Mesodermal cell (in vitro differentiated cells): ENCODE results near the gene OLFM2.

Source experiments
- H3K27ac ChIP-seq: 2 replicates; pipeline ENCODE4 v1.7.0; 2013; ENCODE audit warnings: mild to moderate bottlenecking, low read depth, low read length, moderate library complexity; ENCODE audit not compliant: severe bottlenecking
- H3K36me3 ChIP-seq: 2 replicates; pipeline ENCODE4 v1.7.1; 2013; ENCODE audit warnings: mild to moderate bottlenecking, low read length, moderate library complexity; ENCODE audit not compliant: control insufficient read depth, insufficient read depth
- H3K4me1 ChIP-seq: one replicate; pipeline ENCODE4 v1.7.1; 2013; ENCODE audit warnings: mild to moderate bottlenecking, low read length; ENCODE audit not compliant: insufficient read depth, control insufficient read depth, poor library complexity, severe bottlenecking
- H3K4me3 ChIP-seq: 2 replicates; pipeline ENCODE4 v1.7.0; 2013; ENCODE audit warnings: low read length, control low read depth, mild to moderate bottlenecking; ENCODE audit not compliant: insufficient read depth, poor library complexity, severe bottlenecking; ENCODE audit errors: extremely low read depth
- H3K9me3 ChIP-seq: 2 replicates; pipeline ENCODE4 v1.7.1; 2013; ENCODE audit warnings: mild to moderate bottlenecking, low read length, moderate library complexity; ENCODE audit not compliant: control insufficient read depth
- WGBS, 2 experiments: methylation state at CpG; one replicate each; pipeline ENCODE4 v1.1.5; 2013; ENCODE audit warnings: missing lambda C conversion rate in 2 of 2; ENCODE audit not compliant: insufficient coverage in 2 of 2; 5-methylcytosine and 5-hydroxymethylcytosine counted together

Gene OLFM2

DNA sequence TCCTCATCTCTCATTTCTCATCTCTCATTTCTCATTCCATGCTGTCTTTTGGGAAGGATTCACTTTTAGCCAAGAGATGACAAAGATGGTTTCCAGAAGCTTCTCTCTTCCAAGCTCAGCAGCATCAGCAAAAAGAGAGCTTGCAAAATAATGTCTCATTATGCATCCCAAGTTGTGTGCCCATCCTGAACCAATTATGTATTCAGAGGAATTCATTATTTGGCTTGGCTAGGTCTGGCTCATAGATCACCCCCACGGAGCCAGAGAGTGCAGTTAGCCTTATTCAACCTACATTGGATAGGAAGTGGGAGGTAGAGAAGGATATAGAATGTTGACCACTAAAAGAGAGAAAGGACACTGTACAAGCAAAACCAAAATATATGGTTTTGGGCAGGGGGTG, 5.4 kb upstream of the OLFM2 start:
- Histone ChIP-seq H3K36me3 (no peaks in the 10 kb centered on the region), H3K27ac (no peak overlapping the region), H3K9me3 (no peaks in the 10 kb centered on the region), H3K4me1 (peaks cover 8% of the 10 kb centered on the region), H3K4me3 (no peak overlapping the region)
- WGBS, 2 experiments: 60% methylated on average over 1 of the region's 1 CpG; no CpG with 5 or more reads in 1 of the 2 experiments

DNA sequence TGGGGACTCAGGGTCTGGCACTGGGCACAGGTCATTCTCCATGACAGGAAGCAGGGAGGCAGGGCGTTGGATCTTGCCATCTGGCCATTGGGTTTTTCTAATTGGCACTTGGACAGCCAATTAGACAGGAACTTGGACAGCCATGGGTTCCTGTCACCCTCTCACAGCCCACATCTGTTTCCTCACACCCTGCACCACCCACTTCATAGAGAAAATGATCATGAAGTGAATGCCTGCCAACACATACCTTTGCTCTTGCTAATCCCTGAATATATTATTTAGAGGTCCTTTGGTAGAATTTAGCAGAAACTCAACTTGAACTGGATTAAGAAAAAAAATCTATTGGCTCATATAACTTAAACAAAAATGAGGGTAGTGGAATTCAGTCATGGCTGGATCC, 4.9 kb upstream of the OLFM2 start:
- WGBS, 2 experiments: 50 to 86% methylated on average over 1 of the region's 1 CpG
- no peaks in the 10 kb centered on the region for H3K36me3 ChIP-seq
- no peak overlapping the region for H3K4me3 ChIP-seq
- H3K9me3 ChIP-seq: no peaks in the 10 kb centered on the region
- H3K4me1 ChIP-seq: peaks cover 8% of the 10 kb centered on the region
- H3K27ac ChIP-seq: no peak overlapping the region

DNA sequence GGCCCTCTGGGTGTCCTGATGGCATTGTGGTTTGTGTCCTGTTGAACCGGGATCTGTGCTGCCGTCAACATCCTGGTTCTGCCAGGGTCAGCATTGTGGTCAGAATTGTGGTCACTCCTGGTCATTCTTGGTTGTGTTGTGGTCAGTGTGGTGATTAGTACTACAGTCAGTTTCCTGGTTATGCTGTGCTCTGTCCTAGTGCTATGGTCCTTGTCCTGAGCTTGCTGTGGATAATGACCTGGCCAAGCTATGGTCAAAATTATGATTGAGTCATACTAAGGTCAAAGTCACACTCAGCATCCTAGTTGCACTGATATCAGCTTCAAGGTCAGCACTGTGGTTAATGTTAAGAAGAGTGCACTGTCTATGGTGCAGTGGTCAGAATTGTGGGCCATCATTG, 4.5 kb upstream of the OLFM2 start:
- no peaks in the 10 kb centered on the region for H3K9me3 ChIP-seq
- 81 to 85% methylated on average over 2 of the region's 2 CpGs for WGBS, 2 experiments

DNA sequence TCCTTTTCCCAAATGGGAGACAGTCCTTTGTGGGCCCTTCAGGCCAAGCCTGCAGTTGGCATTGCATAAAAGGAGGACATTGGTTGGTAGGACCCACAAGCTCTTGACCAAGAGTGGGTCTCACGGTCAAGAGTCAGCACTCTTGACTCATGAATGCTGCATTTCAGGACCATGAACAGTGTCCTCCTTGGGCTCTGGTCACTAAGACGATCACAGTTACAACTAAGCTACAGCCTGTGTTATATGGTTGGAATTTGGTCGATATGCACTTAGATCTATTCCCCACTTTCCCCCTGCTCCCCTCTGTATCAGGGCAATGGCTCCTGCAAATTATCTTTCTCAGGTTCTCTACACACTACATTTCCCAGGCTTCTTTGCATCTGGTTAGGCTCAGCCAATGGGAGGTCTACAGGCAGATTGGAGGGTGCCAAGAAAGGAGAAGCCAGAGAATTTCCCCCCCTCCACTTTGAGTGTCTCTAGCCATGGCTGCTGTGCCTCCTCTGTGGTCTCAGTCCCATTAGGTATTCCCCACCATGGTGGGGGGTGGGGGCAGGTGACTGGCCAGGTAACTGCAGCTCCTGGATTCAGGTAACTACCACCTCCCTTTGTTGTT, 3.1 kb upstream of the OLFM2 start:
- H3K9me3 ChIP-seq: no peaks in the 10 kb centered on the region
- no peak overlapping the region for H3K4me3 ChIP-seq
- H3K36me3 ChIP-seq: no peaks in the 10 kb centered on the region
- 50% methylated on average over 1 of the region's 3 CpGs; no CpG with 5 or more reads in 1 of the 2 experiments for WGBS, 2 experiments
- H3K27ac ChIP-seq: no peak overlapping the region
- no peaks in the 10 kb centered on the region for H3K4me1 ChIP-seq

More for the DNA sequence above, 4.5 kb upstream of the OLFM2 start:
- H3K4me1 ChIP-seq: peaks cover 8% of the 10 kb centered on the region
- H3K36me3 ChIP-seq: no peaks in the 10 kb centered on the region
- H3K4me3 ChIP-seq: no peak overlapping the region
- H3K27ac ChIP-seq: no peak overlapping the region

DNA sequence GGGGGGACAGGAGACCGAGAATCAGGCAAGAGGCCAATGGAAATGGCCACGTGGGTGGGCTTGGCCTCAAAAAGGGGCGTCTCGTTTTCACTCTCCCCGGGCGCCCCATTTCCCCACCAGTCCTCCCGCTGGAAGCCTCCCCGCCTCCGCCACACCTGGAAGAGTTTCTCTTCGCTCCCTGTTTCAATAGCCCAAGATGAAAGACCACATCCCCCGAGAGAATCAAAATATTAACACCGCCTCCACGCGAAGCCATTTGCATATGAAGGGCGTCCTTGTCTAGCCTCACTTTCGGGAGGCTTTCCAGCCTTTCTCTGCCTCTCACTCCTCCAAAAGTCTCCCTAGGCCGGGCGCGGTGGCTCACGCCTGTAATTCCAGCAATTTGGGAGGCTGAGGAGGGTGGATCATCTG, 691 bp upstream of the OLFM2 start:
- WGBS, 2 experiments: 13 to 24% methylated on average over 4 to 16 of the region's 20 CpGs
- Histone ChIP-seq H3K9me3 (no peaks in the 10 kb centered on the region), H3K4me1 (no peaks in the 10 kb centered on the region), H3K27ac (no peak overlapping the region), H3K36me3 (no peaks in the 10 kb centered on the region), H3K4me3 (no peak overlapping the region)

DNA sequence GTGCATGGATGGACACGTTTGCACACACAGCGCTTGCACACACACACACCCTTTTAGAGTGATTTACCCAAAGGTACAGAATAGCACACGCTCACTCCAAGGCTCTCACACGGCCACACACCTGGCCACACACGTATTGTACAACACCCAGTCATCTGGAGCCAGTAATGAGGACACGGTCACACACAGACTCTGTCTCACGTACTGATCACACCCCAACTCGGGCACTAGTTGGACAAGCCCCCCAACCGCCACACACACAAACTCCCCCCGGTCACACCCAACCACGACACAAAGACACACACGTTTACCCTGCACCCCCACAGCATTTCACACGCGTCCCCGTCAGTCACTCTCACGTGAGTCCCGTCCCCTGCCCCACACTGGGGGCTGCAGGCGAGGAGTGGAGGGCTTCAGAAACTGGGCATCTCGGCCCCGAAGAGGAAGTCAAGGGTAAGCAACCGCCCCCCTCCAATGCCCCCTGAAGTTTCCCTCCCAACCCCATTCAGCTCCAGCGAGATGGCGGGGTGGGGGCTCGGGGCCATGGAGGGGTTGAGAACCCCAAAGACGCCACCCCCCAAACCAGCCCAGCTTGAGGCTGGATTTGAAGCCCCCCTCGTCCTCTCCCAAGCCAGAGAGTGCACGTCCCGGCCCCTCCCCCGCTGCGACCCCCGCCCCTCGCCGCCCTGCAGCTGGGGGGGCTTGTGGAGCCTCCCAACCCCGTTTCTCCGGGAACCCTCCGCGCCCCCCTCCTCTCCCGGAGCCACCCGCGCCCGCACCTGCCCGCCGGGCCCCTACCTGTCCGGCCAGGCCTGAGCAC, 599 bp downstream of the OLFM2 start:
- Histone ChIP-seq H3K4me1 (no peaks in the 10 kb centered on the region), H3K4me3 (peak overlapping the region; percentile 52), H3K27ac (no peak overlapping the region), H3K9me3 (no peaks in the 10 kb centered on the region), H3K36me3 (no peaks in the 10 kb centered on the region)
- 3% methylated on average over 20 to 33 of the region's 44 CpGs for WGBS, 2 experiments

DNA sequence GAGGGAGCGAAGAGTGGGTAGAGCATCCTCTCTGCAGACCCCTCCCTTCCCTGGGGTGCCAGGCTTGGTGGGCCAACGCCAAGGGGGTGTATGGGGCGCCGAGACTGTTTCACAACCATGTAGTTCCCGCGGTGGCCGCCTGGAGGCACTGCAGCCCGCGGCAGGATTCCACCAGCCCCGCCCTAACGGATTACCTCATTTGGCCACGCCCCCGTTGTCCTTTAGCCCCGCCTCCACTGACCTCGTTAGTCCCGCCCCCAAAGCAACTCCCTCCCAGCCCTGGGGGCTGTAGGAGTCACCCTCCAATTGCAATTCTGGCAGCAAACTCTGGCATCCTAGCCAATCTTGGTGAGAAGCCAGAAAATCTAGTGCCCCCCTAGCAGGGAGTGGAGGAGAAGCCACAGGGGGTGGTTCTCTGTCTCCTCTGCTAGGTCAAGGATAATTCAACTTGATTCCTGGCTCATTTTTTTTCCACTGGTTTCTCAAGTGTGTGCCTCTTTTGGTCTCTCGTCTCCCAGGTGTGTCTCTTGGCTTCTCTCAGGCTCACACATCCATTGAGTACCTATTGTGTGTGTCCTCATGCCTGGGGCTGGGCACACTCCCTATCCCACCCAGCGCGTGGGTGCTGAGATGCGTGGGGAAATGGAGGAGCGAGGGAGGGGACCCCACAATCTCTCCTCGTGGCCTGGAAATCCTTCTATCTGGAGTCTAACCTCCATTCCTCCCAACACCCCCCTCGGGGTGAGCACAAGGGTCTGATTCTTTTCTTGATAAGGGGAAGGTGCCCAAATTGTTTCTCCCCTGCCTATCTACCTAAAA, 2.0 kb downstream of the OLFM2 start:
- 4 to 6% methylated on average over 13 to 16 of the region's 23 CpGs for WGBS, 2 experiments
- H3K27ac ChIP-seq: no peak overlapping the region
- no peaks in the 10 kb centered on the region for H3K9me3 ChIP-seq
- H3K4me1 ChIP-seq: no peaks in the 10 kb centered on the region
- no peaks in the 10 kb centered on the region for H3K36me3 ChIP-seq
- H3K4me3 ChIP-seq: no peak overlapping the region

DNA sequence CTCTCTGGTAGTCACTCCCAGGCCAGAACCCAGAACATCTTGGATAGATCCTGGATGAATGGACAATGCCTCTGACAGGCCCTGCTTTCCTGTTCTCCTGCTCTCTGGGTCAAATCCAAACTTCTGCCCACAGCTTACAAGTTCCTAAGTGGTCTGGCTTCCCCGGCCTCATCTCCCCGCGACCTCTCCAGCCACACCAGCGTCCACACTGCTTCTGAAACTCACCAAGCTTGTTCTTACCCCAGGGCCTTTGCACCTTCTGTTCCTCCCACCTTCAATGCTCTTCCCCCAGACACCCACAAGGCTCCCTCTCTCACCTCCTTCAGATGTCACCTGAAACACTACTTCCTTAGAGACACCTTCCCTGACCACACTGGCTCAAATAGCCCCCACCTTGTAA, 3.5 kb downstream of the OLFM2 start:
- Histone ChIP-seq H3K27ac (no peak overlapping the region), H3K4me1 (no peaks in the 10 kb centered on the region), H3K36me3 (no peaks in the 10 kb centered on the region), H3K4me3 (no peak overlapping the region), H3K9me3 (no peaks in the 10 kb centered on the region)
- 98 to 100% methylated on average over 4 of the region's 4 CpGs for WGBS, 2 experiments

DNA sequence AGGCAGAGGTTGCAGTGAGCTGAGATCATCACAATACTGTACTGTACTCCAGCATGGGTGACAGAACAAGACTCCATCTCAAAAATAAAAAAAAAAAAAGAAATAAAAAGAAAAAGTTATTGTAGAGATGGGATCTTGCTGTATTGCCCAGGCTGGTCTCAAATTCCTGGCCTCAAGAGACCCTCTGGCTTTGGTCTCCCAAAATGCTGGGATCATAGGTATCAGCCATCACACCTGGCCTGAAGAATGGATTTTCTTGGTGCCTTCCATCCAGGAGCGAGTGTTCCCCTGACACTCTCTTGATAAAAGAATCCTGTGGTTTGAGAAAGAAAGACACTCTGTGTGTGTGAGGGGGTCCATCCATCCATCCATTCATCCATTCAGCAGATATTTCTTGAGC, 4.7 kb downstream of the OLFM2 start:
- Histone ChIP-seq H3K9me3 (no peaks in the 10 kb centered on the region), H3K4me3 (no peak overlapping the region), H3K36me3 (no peaks in the 10 kb centered on the region), H3K27ac (no peak overlapping the region), H3K4me1 (no peaks in the 10 kb centered on the region)
- WGBS, 2 experiments: no CpG with 5 or more reads among the region's 1 CpG

DNA sequence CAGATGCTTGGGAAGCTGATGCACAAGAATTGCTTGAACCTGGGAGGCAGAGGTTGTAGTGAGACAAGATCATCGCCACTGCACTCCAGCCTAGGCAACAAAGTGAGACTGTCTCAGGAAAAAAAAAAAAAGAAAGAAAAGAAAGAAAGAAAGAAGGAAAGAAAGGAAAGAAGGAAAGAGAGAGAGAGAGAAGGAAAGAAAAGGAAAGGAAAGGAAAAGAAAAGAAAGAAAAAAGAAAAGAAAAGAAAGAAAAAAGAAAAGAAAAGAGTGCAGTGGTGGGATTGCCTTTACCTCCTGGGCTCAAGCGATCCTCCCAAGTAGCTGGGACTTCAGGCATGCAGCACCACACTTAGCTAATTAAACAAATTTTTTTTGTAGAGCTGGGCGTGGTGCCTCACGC, 12.9 kb downstream of the OLFM2 start:
- 84 to 97% methylated on average over 3 to 4 of the region's 4 CpGs for WGBS, 2 experiments

More for the DNA sequence above, 12.9 kb downstream of the OLFM2 start:
- H3K27ac ChIP-seq: no peak overlapping the region
- H3K36me3 ChIP-seq: no peaks in the 10 kb centered on the region
- no peak overlapping the region for H3K4me3 ChIP-seq
- peaks cover 4% of the 10 kb centered on the region for H3K9me3 ChIP-seq
- H3K4me1 ChIP-seq: no peaks in the 10 kb centered on the region
